GM21786 (cell line): ENCODE measurements around the gene P2RX5.
"Not testable (repeated sequence)": the region's sequence is repeated elsewhere in the genome, so short reads cannot be mapped to it uniquely, and the experiment has no call there.

Experiments used
- ATAC-seq: cut with Tn5 transposase; IDR thresholded peaks from one replicate; pipeline ENCODE4 v1.9.1; 2021; ENCODE audit not compliant: unreplicated experiment

The P2RX5 gene, protein sequence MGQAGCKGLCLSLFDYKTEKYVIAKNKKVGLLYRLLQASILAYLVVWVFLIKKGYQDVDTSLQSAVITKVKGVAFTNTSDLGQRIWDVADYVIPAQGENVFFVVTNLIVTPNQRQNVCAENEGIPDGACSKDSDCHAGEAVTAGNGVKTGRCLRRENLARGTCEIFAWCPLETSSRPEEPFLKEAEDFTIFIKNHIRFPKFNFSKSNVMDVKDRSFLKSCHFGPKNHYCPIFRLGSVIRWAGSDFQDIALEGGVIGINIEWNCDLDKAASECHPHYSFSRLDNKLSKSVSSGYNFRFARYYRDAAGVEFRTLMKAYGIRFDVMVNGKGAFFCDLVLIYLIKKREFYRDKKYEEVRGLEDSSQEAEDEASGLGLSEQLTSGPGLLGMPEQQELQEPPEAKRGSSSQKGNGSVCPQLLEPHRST

DNA sequence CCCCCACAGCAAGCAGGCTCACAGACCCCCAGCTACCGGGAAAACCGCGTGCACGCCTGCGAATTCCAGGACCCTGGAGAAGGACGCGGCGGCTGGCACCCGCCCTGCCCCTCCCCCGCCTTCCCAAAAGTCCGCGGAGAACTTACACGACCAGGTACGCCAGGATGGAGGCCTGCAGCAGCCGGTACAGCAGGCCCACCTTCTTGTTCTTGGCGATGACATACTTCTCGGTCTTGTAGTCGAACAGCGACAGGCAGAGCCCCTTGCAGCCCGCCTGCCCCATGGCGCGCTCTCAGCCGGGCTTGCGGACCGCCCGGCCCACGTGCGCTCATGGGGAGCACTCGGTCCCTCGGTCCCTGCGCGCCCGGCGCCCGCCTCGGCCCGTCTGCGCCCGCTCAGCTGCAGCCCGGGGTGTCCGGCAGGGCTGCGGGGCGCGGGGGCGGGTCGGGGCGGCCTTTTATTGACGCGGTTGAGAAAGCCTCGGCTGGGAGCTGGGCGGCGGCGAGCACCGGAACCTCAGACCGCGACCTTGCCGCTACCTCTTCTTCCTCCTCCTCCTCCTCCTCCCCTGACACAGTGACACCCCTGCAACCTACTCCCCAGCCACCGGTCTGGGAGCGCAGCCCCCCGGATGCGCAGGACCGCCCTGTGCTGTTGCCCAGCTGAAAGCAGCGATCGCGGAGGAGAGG lies at the start of gene P2RX5:
TSS of gene P2RX5 (minus strand) at position 433 of the 689 bp plus-strand sequence. CDS start at position 283, 150 bp downstream.
- ATAC-seq: no peak

DNA sequence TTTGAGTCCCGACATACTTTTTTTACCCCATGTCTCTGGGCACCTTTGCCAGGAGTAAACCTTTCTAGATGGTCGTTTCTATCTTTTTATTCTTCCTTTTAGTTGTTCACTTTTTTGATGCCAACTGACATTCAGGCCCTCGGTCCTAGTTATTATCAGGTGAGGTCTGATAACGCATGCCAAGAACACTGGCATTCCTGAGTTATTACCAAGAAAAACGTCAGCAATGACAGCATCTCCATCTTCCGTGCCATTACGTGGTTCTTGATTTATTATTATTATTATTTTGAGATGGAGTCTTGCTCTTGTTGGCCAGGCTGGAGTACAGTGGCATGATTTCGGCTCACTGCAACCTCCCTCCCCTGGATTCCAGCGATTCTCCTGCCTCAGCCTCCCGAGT lies 49.1 kb upstream of the P2RX5 start:
- ATAC-seq: no peak

DNA sequence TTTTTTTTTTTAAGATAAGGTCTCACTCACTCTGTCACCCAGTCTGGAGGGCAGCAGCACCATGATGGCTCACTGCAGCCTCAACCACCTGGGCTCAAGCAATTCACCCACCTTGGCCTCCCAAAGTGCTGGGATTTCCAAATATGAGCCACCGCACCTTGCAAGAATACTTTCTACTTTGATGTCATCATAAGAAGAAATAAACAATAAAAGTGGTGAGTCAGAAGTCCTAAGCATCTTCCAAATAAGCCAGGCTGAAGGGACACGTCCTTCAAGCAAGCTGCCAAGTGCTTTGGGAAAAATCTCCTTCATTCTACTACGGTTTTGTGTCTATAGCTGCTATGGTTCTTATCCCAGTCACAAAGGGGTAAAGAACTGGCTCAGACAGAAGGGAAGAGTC lies 48.1 kb upstream of the P2RX5 start:
- ATAC-seq: no peak

DNA sequence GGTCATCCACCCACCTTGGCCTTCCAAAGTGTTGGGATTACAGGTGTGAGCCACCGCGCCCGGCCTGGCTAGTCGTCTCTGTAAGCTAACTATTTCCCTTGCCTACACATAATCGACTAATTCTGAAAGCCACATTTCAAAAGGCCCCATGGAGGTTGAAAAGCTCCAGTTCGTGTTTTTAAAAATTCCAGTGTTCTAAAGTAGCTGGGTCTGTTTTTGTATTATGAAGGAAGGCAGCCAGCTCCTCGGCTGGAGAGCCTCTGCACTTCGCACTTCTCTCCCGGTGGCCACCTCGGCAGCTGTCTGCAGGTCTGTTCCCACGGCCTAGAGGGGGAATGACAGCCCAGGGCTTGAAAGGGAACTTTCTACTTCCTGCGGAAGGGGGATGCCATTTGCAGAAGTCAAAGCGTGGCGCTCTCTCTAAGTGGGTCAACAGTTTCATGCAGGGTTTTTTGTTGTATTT lies 44.7 kb upstream of the P2RX5 start:
- ATAC-seq: no peak

DNA sequence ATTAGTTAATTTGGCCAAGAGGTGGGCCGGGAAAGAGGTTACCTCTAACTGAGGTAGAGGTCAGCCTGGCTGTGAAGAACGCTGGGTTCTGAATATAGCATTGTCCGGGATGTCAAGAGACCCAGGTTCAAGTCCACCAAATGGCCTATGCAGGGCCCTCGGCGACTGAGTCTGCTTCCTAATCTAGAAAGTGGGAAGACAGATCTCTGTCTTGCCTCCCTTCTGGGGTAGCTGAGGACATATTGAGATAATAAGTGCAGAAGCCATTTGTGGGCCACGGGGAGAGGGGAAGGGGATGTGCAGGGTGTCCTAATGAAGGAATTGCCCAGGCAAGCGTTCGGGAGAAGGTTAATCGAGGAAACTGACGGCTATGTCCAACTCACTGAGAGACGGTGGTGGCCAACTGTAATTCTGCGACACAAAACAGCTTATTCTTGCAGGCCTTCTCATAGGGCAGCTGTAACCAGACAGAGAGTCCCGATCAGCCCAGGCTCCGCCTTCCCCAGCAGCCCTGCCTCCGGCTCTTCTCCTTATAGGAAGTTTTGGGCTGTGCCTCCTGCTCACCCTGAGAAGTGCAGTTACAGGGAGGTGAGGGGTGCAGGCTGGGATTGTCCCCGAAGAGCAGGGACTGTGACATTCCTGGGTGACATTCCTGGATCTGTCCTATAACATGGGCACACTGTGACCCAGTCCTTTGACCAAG lies 43.6 kb upstream of the P2RX5 start:
- ATAC-seq: no peak

DNA sequence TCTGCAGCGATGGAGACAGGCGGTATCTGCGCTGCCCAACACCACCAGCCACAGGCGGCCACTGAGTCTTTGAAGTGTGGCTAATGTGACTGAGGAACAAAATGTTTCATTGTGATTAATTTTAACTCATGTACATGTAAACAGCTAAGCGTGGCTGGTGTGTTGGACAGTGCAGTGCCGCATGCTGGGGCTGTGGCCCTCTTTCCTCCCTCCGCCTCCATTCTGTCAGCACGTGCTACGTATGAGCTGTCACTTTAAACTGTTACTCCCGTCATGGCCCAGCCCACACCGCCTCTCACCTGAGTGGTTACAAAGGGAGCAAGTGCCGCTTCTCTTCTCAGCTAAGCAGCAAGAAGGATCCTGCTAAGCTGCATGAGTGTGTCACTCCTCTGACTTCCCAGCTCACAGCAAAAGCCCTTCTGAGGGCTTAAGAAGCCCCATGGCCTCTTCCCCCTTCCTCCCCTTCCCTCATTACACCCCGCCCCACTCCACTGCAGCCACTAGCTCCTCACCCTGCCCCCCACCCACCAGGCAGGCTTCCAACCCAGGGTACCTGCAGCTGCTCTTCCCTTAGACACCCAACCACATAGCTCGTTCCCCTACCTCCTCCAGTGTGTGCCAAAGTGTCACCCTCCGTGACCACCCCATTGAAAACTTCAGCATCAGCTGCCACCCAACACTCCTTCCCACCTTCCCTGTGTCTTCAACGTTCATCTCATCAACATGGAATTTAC lies 42.8 kb upstream of the P2RX5 start:
- no peak for ATAC-seq

DNA sequence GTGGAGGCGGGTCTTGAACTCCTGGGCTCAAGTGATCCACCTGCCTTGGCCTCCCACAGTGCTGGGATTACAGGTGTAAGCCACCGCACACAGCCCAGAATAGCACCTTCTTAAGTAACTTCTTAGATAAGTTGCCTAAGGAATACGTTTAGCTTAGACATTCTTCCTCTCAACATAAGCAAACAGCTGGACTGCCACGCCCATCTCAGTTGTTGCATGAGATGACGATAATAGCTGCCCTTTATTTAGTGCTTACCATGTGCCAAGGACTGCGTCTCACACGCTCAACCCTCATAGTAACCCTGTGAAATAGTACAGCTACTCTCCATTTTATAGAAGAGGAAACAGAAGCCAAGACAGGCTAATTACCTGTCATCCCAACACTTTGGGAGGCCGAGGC lies 39.6 kb upstream of the P2RX5 start:
- ATAC-seq: no peak

DNA sequence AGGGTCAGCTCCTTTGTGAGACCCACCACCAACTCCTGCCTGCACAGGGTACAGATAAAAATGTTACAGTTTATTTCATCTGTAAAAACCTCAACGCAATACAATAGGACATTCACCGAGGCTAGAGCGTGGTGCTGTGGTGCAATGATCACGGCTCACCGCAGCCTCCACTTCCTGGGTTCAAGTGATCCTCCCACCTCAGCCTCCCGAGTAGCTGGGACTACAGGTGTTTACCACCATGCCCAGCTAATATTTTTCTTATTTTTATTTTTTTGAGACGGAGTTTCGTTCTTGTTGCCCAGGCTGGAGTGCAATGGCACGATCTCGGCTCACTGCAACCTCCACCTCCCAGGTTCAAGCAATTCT lies 38.9 kb upstream of the P2RX5 start:
- ATAC-seq: not testable (repeated sequence)

DNA sequence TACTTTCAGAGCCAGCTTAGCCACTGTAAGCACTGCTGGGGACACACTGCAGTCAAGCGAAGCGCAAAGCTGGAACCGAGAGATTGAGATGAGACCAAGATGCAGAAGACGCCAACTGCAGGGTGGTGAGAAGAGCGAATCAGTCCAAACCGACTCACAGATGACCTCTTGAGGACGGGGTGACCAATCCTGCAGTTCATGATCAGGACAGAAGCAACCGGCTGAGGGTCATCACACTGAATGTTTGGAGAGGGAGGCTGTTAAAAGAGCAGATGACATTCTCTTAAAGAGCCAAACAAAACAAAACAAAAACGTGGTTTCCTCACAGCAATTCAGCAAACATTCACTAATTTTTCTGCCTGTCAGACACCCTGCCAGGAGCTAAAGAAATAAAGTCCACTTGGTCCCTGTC lies 36.3 kb upstream of the P2RX5 start:
- peak; percentile 47 for ATAC-seq

DNA sequence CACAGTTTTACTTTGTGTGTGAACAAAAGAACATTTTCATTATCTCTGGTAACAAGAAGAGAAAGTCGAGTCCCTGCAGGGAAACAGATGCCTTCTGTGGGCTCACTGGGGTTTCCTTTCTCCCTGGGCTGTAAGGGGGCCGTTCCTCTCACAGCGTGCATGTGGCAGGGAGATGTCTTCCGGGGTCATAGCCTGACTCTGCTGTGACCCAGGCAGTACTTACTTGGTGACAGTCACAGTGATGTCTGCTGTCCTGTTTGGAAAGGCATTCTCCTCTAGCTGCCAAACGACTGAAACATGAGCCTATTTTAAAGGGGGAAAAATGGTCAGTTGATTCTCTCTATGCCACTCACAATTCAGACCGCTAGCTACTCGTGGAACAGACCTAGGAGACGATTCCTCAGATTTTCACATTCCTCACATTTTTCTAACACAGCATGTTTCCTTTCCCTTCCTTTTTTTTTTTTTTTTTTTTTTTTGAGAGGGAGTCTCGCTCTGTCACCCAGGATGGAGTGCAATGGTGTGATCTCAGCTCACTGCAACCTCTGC lies 35.0 kb upstream of the P2RX5 start:
- no peak for ATAC-seq

DNA sequence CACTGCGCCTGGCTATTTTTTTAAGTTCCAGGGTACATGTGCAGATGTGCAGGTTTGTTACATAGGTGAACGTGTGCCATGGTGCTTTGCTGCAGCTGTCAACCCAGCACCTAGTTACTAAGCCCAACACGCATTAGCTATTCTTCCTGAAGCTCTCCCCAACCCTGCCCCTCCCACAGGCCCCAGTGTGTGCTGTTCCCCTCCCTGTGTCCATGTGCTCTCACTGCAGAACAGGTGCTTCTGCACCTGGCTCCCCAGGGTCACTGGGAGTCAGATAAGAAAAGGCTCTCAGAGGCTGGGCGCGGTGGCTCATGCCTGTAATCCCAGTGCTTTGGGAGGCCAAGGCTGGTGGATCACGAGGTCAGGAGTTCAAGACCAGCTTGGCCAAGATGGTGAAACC lies 33.9 kb upstream of the P2RX5 start:
- ATAC-seq: no peak

DNA sequence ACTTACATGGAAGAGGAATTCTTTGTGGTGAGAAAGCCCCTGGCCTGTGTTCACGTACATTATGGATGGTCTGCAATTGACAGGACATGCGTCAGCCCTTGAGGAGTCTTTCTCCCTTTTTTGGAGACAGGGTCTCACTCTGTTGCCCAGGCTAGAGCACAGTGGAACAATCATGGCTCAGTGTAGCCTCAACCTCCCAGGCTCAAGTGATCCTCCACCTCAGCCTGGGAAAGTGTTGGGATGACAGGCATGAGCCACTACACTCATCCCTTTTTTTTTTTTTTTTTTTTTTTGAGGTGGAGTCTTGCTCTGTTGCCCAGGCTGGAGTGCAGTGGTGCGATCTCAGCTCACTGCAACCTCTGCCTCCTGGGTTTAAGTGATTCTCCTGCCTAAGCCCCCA lies 32.1 kb upstream of the P2RX5 start:
- ATAC-seq: not testable (repeated sequence)

DNA sequence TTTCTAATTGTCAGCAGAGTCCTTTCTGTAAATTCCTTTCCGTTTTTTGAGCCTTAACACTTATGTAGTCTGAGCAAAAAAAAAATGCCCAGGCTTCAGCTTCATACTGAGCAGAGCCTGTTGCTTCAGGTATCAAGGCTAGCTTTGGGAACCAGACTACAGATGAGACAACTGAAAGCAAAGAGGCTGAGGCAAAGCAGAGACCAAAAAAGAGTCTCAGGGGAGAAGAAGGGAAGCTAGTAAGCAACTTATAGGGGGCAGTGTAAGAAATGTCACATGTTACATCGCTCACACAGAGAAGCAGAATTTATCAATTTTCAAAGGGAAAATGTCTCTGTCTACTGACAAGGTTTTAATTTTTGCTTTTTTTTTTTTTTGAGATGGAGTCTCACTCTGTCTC lies 31.1 kb upstream of the P2RX5 start:
- ATAC-seq: no peak

DNA sequence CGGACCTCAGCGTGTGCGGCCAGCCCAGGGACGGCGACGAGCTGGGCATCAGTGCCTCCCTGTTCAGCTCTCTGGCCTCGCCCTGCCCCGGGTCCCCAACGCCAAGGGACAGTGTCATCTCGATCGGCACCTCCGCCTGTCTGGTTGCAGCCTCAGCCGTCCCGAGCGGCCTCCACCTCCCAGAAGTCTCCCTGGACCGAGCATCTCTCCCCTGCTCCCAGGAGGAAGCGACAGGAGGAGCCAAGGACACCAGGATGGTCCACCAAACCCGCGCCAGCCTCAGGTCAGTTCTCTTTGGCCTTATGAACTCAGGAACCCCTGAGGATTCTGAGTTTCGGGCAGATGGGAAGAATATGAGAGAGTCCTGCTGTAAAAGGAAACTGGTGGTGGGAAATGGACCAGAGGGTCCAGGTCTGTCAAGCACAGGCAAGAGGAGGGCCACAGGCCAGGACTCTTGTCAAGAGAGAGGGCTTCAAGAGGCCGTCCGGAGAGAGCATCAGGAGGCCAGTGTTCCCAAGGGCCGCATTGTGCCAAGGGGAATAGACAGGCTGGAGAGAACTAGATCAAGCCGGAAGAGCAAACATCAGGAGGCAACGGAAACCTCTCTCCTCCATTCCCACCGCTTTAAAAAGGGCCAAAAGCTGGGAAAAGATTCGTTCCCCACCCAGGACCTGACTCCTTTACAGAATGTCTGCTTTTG lies 28.6 kb upstream of the P2RX5 start:
- ATAC-seq: no peak

DNA sequence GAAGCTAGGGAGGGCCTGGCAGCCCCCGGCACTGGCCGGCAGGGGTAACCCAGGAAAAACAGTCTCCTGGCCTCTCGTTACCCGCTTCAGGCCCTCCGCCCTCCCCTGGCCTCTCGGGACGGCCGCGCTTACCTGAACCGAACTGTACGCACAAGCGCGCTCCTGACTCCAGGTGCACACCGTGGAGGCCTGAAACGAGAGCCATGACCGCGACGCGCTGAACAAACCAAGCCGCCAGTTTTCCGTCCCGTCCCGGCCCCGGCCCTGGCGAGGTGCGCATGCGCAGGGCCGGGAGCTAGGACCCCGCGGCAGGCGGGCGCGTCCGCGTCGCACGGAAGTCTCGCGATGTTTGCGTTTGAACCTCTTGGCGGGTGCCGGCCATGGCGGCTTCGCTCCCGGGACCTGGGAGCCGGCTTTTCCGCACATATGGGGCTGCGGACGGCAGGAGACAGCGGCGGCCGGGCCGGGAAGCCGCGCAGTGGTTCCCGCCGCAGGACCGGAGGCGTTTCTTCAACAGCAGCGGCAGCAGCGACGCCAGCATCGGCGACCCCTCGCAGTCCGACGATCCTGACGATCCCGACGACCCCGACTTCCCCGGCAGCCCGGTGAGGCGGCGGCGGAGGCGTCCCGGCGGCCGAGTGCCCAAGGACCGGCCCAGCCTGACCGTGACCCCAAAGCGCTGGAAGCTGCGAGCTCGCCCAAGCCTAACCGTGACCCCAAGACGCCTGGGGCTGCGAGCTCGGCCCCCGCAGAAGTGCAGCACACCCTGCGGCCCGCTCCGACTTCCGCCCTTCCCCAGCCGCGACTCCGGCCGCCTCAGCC lies 27.8 kb upstream of the P2RX5 start, which contains the start of gene HASPIN:
TSS of gene HASPIN (plus strand) at position 348 of the 822 bp plus-strand sequence. CDS start at position 381, 33 bp downstream.
- peak; percentile 82 for ATAC-seq

DNA sequence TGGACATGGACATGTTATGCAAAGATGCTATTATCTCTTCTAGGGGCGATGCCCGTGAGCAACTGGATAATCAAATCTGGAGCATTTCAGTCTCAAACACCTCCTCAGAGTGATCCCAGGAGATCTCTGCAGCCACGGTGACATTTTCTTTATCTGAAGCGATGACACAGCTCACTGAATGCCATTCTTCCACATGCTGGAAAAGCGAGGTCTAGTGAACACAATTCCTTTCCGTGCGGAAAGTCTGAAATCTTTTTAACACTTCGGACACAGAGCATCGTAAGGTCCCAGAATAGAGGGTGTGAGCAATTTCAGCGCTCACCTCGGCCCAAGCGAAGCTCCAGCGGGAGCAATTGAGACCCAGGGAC lies 27.2 kb upstream of the P2RX5 start:
- no peak for ATAC-seq

DNA sequence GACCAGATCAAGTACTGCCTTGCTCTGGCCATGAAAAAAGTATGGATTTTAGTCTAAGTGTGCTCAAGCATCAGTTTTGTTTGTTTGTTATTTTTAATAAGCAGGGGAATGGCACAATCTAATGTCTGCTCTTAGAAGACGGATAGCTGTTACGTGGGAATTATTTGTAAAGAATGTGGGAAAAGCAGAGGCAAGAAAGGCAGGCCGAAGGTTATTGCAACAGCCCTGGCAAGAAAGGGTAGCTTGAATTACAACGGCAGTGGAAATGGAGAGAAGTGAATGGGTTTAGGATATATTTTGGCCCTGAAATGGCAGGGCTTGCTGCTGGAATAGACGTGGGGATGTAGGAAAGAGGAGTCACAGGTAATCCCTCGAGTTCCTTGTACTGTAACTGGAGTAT lies 26.8 kb upstream of the P2RX5 start:
- no peak for ATAC-seq

DNA sequence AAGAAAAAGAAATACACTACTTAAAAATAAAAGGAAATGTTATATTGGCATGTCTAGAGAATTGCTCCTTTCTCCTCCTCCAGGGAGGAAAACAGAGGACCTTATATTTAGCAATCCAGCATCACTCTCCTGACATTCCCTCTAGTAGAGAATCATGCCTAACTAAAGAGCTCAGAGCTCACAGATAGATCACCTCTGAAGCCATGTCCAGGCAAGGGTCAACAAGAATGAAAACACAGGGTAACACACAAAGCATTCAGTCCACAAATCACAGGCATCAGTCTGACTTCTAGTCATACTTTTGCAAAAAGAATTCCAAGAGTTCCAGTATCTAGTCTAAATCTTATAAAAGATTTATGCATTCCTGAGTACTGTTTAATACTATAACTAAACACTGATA lies 23.3 kb upstream of the P2RX5 start:
- ATAC-seq: no peak

DNA sequence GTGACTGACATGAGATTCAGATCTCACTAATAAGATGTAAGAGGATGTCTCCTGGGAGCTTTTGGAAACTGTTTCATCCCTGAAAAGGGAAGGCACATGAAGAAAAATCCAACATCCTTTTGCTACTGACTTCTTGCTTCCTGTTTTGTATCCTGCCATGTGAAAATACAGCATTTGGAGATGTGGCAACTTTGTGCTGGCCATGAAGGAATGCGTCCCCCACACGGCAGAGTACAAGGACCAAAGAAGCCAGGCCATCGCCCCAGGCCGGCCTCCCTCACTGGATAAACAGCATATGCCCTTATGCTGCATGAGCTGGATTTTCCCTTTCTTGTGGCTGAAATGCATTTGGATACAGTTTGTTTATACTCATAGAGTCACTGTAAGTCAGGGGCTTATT lies 22.2 kb upstream of the P2RX5 start:
- no peak for ATAC-seq
